Measurements from ENCODE around the gene GCAT.

Gene GCAT

GRCh38 chr22:37807410-37808293, at the start of gene GCAT:
Gene GCAT (plus strand): TSS chr22:37807934. CDS start chr22:37807968, 34 bp downstream.
- Histone ChIP-seq H3K36me3 (ENCODE audit: control insufficient read depth, insufficient read depth, low read length) (no peaks in the 10 kb centered on the region; the same call in 1 of the 2 replicates), H3K4me3 (ENCODE audit: low read depth, low read length) (peak within 1 kb of the TSS; percentile 93), H3K4me1 (ENCODE audit: control insufficient read depth, insufficient read depth, low read length) (peaks cover 19% of the 10 kb centered on the region), H3K27ac (ENCODE audit: low read depth, low read length) (no peak within 1 kb of the TSS), H3K9me3 (ENCODE audit: control insufficient read depth, insufficient read depth, low read depth, low read length) (no peaks in the 10 kb centered on the region), H3K9ac (ENCODE audit: low read length) (peak within 1 kb of the TSS; percentile 91), H3K27me3 (ENCODE audit: control insufficient read depth, insufficient read depth, low read length) (peaks cover 33% of the 10 kb centered on the region)

- H3K9me3 ChIP-seq (ENCODE audit: control insufficient read depth, insufficient read depth, low read depth, low read length), result no peaks in the 10 kb centered on the region
- no peak overlapping the region for H3K4me3 ChIP-seq (ENCODE audit: low read depth, low read length)
- H3K9ac ChIP-seq (ENCODE audit: low read length), result no peak overlapping the region
- peaks cover 8% of the 10 kb centered on the region; the same call in 1 of the 2 replicates for H3K4me1 ChIP-seq (ENCODE audit: control insufficient read depth, insufficient read depth, low read length)
- no peak overlapping the region for H3K27ac ChIP-seq (ENCODE audit: low read depth, low read length)
- peaks cover 70% of the 10 kb centered on the region for H3K36me3 ChIP-seq (ENCODE audit: control insufficient read depth, insufficient read depth, low read length)
- H3K27me3 ChIP-seq (ENCODE audit: control insufficient read depth, insufficient read depth, low read length), result no peaks in the 10 kb centered on the region
Measured at GRCh38 chr22:37758694-37759093, 49.0 kb upstream of the GCAT start.

- H3K27me3 ChIP-seq (ENCODE audit: control insufficient read depth, insufficient read depth, low read length), result no peaks in the 10 kb centered on the region
- no peak overlapping the region for H3K4me3 ChIP-seq (ENCODE audit: low read depth, low read length)
- no peak overlapping the region for H3K9ac ChIP-seq (ENCODE audit: low read length)
- no peaks in the 10 kb centered on the region for H3K9me3 ChIP-seq (ENCODE audit: control insufficient read depth, insufficient read depth, low read depth, low read length)
- H3K36me3 ChIP-seq (ENCODE audit: control insufficient read depth, insufficient read depth, low read length), result peaks cover 71% of the 10 kb centered on the region
- H3K4me1 ChIP-seq (ENCODE audit: control insufficient read depth, insufficient read depth, low read length), result peaks cover 8% of the 10 kb centered on the region; the same call in 1 of the 2 replicates
- H3K27ac ChIP-seq (ENCODE audit: low read depth, low read length), result no peak overlapping the region
Measured at GRCh38 chr22:37759281-37759680, 48.5 kb upstream of the GCAT start.

GRCh38 chr22:37760152-37760551, 47.6 kb upstream of the GCAT start:
- Histone ChIP-seq H3K36me3 (ENCODE audit: control insufficient read depth, insufficient read depth, low read length) (peaks cover 64% of the 10 kb centered on the region), H3K27me3 (ENCODE audit: control insufficient read depth, insufficient read depth, low read length) (no peaks in the 10 kb centered on the region), H3K27ac (ENCODE audit: low read depth, low read length) (no peak overlapping the region), H3K4me1 (ENCODE audit: control insufficient read depth, insufficient read depth, low read length) (peaks cover 8% of the 10 kb centered on the region; the same call in 1 of the 2 replicates), H3K9me3 (ENCODE audit: control insufficient read depth, insufficient read depth, low read depth, low read length) (no peaks in the 10 kb centered on the region), H3K9ac (ENCODE audit: low read length) (no peak overlapping the region), H3K4me3 (ENCODE audit: low read depth, low read length) (no peak overlapping the region)

- H3K9ac ChIP-seq (ENCODE audit: low read length), result no peak overlapping the region
- H3K4me3 ChIP-seq (ENCODE audit: low read depth, low read length), result no peak overlapping the region
- peaks cover 8% of the 10 kb centered on the region; the same call in 1 of the 2 replicates for H3K4me1 ChIP-seq (ENCODE audit: control insufficient read depth, insufficient read depth, low read length)
- H3K27me3 ChIP-seq (ENCODE audit: control insufficient read depth, insufficient read depth, low read length), result no peaks in the 10 kb centered on the region
- no peak overlapping the region for H3K27ac ChIP-seq (ENCODE audit: low read depth, low read length)
- H3K9me3 ChIP-seq (ENCODE audit: control insufficient read depth, insufficient read depth, low read depth, low read length), result no peaks in the 10 kb centered on the region
- peaks cover 54% of the 10 kb centered on the region for H3K36me3 ChIP-seq (ENCODE audit: control insufficient read depth, insufficient read depth, low read length)
Measured at GRCh38 chr22:37762389-37762836, 45.3 kb upstream of the GCAT start.

GRCh38 chr22:37763012-37763411, 44.7 kb upstream of the GCAT start:
- no peak overlapping the region for H3K9ac ChIP-seq (ENCODE audit: low read length)
- no peak overlapping the region for H3K27ac ChIP-seq (ENCODE audit: low read depth, low read length)
- H3K9me3 ChIP-seq (ENCODE audit: control insufficient read depth, insufficient read depth, low read depth, low read length), result no peaks in the 10 kb centered on the region
- no peak overlapping the region for H3K4me3 ChIP-seq (ENCODE audit: low read depth, low read length)
- peaks cover 55% of the 10 kb centered on the region for H3K36me3 ChIP-seq (ENCODE audit: control insufficient read depth, insufficient read depth, low read length)
- peaks cover 8% of the 10 kb centered on the region; the same call in 1 of the 2 replicates for H3K4me1 ChIP-seq (ENCODE audit: control insufficient read depth, insufficient read depth, low read length)
- H3K27me3 ChIP-seq (ENCODE audit: control insufficient read depth, insufficient read depth, low read length), result no peaks in the 10 kb centered on the region

- H3K4me1 ChIP-seq (ENCODE audit: control insufficient read depth, insufficient read depth, low read length), result peaks cover 8% of the 10 kb centered on the region; the same call in 1 of the 2 replicates
- no peaks in the 10 kb centered on the region for H3K9me3 ChIP-seq (ENCODE audit: control insufficient read depth, insufficient read depth, low read depth, low read length)
- H3K9ac ChIP-seq (ENCODE audit: low read length), result no peak overlapping the region
- H3K27ac ChIP-seq (ENCODE audit: low read depth, low read length), result no peak overlapping the region
- H3K4me3 ChIP-seq (ENCODE audit: low read depth, low read length), result no peak overlapping the region
- peaks cover 51% of the 10 kb centered on the region for H3K36me3 ChIP-seq (ENCODE audit: control insufficient read depth, insufficient read depth, low read length)
- no peaks in the 10 kb centered on the region for H3K27me3 ChIP-seq (ENCODE audit: control insufficient read depth, insufficient read depth, low read length)
Measured at GRCh38 chr22:37763652-37764051, 44.1 kb upstream of the GCAT start.

GRCh38 chr22:37764622-37765021, 43.1 kb upstream of the GCAT start:
- no peaks in the 10 kb centered on the region for H3K9me3 ChIP-seq (ENCODE audit: control insufficient read depth, insufficient read depth, low read depth, low read length)
- no peak overlapping the region for H3K4me3 ChIP-seq (ENCODE audit: low read depth, low read length)
- peaks cover 8% of the 10 kb centered on the region; the same call in 1 of the 2 replicates for H3K4me1 ChIP-seq (ENCODE audit: control insufficient read depth, insufficient read depth, low read length)
- H3K27ac ChIP-seq (ENCODE audit: low read depth, low read length), result no peak overlapping the region
- H3K27me3 ChIP-seq (ENCODE audit: control insufficient read depth, insufficient read depth, low read length), result no peaks in the 10 kb centered on the region
- H3K36me3 ChIP-seq (ENCODE audit: control insufficient read depth, insufficient read depth, low read length), result peaks cover 51% of the 10 kb centered on the region
- H3K9ac ChIP-seq (ENCODE audit: low read length), result no peak overlapping the region

GRCh38 chr22:37765498-37765897, 42.2 kb upstream of the GCAT start:
- H3K4me3 ChIP-seq (ENCODE audit: low read depth, low read length), result no peak overlapping the region
- no peaks in the 10 kb centered on the region for H3K27me3 ChIP-seq (ENCODE audit: control insufficient read depth, insufficient read depth, low read length)
- no peak overlapping the region for H3K27ac ChIP-seq (ENCODE audit: low read depth, low read length)
- H3K9me3 ChIP-seq (ENCODE audit: control insufficient read depth, insufficient read depth, low read depth, low read length), result no peaks in the 10 kb centered on the region
- H3K9ac ChIP-seq (ENCODE audit: low read length), result no peak overlapping the region
- peaks cover 42% of the 10 kb centered on the region for H3K36me3 ChIP-seq (ENCODE audit: control insufficient read depth, insufficient read depth, low read length)
- H3K4me1 ChIP-seq (ENCODE audit: control insufficient read depth, insufficient read depth, low read length), result peaks cover 8% of the 10 kb centered on the region; the same call in 1 of the 2 replicates

- H3K4me1 ChIP-seq (ENCODE audit: control insufficient read depth, insufficient read depth, low read length), result peaks cover 8% of the 10 kb centered on the region; the same call in 1 of the 2 replicates
- H3K9me3 ChIP-seq (ENCODE audit: control insufficient read depth, insufficient read depth, low read depth, low read length), result no peaks in the 10 kb centered on the region
- H3K27me3 ChIP-seq (ENCODE audit: control insufficient read depth, insufficient read depth, low read length), result no peaks in the 10 kb centered on the region
- no peak overlapping the region for H3K4me3 ChIP-seq (ENCODE audit: low read depth, low read length)
- no peak overlapping the region for H3K27ac ChIP-seq (ENCODE audit: low read depth, low read length)
- H3K36me3 ChIP-seq (ENCODE audit: control insufficient read depth, insufficient read depth, low read length), result peaks cover 44% of the 10 kb centered on the region
- H3K9ac ChIP-seq (ENCODE audit: low read length), result no peak overlapping the region
Measured at GRCh38 chr22:37765953-37766576, 41.7 kb upstream of the GCAT start.

- peaks cover 59% of the 10 kb centered on the region for H3K36me3 ChIP-seq (ENCODE audit: control insufficient read depth, insufficient read depth, low read length)
- H3K27me3 ChIP-seq (ENCODE audit: control insufficient read depth, insufficient read depth, low read length), result no peaks in the 10 kb centered on the region
- H3K9ac ChIP-seq (ENCODE audit: low read length), result no peak overlapping the region
- H3K27ac ChIP-seq (ENCODE audit: low read depth, low read length), result no peak overlapping the region
- H3K4me3 ChIP-seq (ENCODE audit: low read depth, low read length), result no peak overlapping the region
- no peaks in the 10 kb centered on the region for H3K9me3 ChIP-seq (ENCODE audit: control insufficient read depth, insufficient read depth, low read depth, low read length)
- H3K4me1 ChIP-seq (ENCODE audit: control insufficient read depth, insufficient read depth, low read length), result no peaks in the 10 kb centered on the region
Measured at GRCh38 chr22:37768273-37768672, 39.5 kb upstream of the GCAT start.

Data from HUES6 (cell line).